ENCODE data around the gene TNFSF15. TPM values are rescaled to one million over a fixed set of nuclear protein-coding genes. Genes with fewer than 3 reads are reported as not detected.

Gene TNFSF15
- total and polyA plus RNA-seq, 2 donors (not counting 3 experiments of a cell fraction or from before 2014, with no cell fraction given) = 8.4 to 14.3 TPM

DNA sequence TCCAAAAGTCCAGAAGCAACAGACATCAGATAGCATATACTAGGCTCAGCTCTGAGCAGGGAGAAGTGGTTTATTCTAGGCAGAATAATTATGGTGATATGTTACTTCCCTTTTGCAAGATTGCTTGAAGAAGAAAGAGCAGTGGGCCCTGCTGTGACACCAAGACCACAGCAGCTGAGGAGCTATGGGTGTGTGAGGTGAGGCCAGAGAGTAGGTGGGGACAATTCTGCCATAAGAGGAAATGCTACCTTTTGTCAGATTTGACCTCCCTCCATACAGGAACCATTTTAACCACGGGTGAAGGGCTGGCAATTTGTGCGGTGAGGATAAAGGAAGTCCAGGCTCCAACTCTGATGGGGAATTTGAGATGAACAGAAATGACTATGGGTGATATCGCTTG lies 51.3 kb downstream of the TNFSF15 start:
- CTCF ChIA-PET = interaction anchor here (1.9 kb wide), 1 partner anchor 152 kb away, joined by 7 read pairs; no protein-coding TSS in a partner anchor
- H3K9ac ChIP-seq (replicated peaks; ENCODE audit: extremely low read depth, insufficient read depth, low read length) = no peak overlapping the region
- POLR2A ChIA-PET = no interaction called here
- H3K9me1 ChIP-seq (replicated peaks; ENCODE audit: control insufficient read depth, extremely low read depth, insufficient read depth, low read length) = no peaks in the 10 kb centered on the region
- H3K79me2 ChIP-seq (ENCODE audit: control insufficient read depth, insufficient read depth, low read length) = no peaks in the 10 kb centered on the region
- no peaks in the 10 kb centered on the region for H3K27me3 ChIP-seq (ENCODE audit: control insufficient read depth in 2 of 2, insufficient read depth in 2 of 2, low read length in 2 of 2)
- TF ChIP-seq, protein P1, sequence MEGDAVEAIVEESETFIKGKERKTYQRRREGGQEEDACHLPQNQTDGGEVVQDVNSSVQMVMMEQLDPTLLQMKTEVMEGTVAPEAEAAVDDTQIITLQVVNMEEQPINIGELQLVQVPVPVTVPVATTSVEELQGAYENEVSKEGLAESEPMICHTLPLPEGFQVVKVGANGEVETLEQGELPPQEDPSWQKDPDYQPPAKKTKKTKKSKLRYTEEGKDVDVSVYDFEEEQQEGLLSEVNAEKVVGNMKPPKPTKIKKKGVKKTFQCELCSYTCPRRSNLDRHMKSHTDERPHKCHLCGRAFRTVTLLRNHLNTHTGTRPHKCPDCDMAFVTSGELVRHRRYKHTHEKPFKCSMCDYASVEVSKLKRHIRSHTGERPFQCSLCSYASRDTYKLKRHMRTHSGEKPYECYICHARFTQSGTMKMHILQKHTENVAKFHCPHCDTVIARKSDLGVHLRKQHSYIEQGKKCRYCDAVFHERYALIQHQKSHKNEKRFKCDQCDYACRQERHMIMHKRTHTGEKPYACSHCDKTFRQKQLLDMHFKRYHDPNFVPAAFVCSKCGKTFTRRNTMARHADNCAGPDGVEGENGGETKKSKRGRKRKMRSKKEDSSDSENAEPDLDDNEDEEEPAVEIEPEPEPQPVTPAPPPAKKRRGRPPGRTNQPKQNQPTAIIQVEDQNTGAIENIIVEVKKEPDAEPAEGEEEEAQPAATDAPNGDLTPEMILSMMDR (IDR thresholded peaks at IDR 0.05; ENCODE audit: extremely low read depth in 1 of 2, insufficient read depth in 1 of 2, low read depth in 1 of 2, low read length in 2 of 2) = no peak
- TF ChIP-seq POLR2A (IDR thresholded peaks at IDR 0.05; ENCODE audit: low read depth, low read length) = no peak
- TF ChIP-seq POLR2AphosphoS5 (IDR thresholded peaks at IDR 0.05; ENCODE audit: insufficient read depth, low read depth, low read length) = no peak
- TF ChIP-seq EZH2 (IDR thresholded peaks at IDR 0.05; ENCODE audit: borderline replicate concordance, low read depth, low read length, severe bottlenecking) = no peak
- no peak for TF ChIP-seq GATA2 (IDR thresholded peaks at IDR 0.05; ENCODE audit: insufficient read depth, insufficient read length, low read depth, low read length)
- no peak overlapping the region for H3K27ac ChIP-seq (ENCODE audit: insufficient read depth, low read depth, low read length)
- DNase-seq (ENCODE audit: low read depth, low spot score) (no peak), FAIRE-seq (no peak)
- dilution Hi-C loops (cut with MboI; ENCODE audit: extremely low pct_ligation_motif_present, low sequenced_read_pairs) (no loop called here), intact Hi-C loops (cut with micrococcal nuclease) (no loop called here)
- H3K4me1 ChIP-seq (ENCODE audit: control insufficient read depth, extremely low read depth, insufficient read depth, low read length) = no peaks in the 10 kb centered on the region
- no peaks in the 10 kb centered on the region for H4K20me1 ChIP-seq (replicated peaks; ENCODE audit: control insufficient read depth, extremely low read depth, insufficient read depth, low read length)
- H3K4me3 ChIP-seq (replicated peaks in 1 of 3; ENCODE audit: insufficient read depth in 1 of 3, low read depth in 1 of 3, low read length in 3 of 3) = no peak overlapping the region
- BruUV-seq (replicated peaks) = no TSS peak
- H3K36me3 ChIP-seq (ENCODE audit: control insufficient read depth in 2 of 2, extremely low read depth in 1 of 2, insufficient read depth in 2 of 2, low read length in 2 of 2) = no peaks in the 10 kb centered on the region
- no peak overlapping the region for H2AFZ ChIP-seq (ENCODE audit: low read depth, low read length)
- no peak overlapping the region for H3K4me2 ChIP-seq (ENCODE audit: insufficient read depth, low read length)
- no peaks in the 10 kb centered on the region for H3K9me3 ChIP-seq (replicated peaks; ENCODE audit: control insufficient read depth, insufficient read depth, low read length)
